NCI-H1417 (cell line): ENCODE results near the gene PLA2G4D.
A peak's percentile ranks its signal among the peaks of the same experiment; 100 is the strongest.

Experiments
- DNase-seq, 3 experiments: peaks; one replicate each; lab custom pipeline; 2025; lab: John Stamatoyannopoulos, UW

The PLA2G4D gene, protein sequence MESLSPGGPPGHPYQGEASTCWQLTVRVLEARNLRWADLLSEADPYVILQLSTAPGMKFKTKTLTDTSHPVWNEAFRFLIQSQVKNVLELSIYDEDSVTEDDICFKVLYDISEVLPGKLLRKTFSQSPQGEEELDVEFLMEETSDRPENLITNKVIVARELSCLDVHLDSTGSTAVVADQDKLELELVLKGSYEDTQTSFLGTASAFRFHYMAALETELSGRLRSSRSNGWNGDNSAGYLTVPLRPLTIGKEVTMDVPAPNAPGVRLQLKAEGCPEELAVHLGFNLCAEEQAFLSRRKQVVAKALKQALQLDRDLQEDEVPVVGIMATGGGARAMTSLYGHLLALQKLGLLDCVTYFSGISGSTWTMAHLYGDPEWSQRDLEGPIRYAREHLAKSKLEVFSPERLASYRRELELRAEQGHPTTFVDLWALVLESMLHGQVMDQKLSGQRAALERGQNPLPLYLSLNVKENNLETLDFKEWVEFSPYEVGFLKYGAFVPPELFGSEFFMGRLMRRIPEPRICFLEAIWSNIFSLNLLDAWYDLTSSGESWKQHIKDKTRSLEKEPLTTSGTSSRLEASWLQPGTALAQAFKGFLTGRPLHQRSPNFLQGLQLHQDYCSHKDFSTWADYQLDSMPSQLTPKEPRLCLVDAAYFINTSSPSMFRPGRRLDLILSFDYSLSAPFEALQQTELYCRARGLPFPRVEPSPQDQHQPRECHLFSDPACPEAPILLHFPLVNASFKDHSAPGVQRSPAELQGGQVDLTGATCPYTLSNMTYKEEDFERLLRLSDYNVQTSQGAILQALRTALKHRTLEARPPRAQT

DNA sequence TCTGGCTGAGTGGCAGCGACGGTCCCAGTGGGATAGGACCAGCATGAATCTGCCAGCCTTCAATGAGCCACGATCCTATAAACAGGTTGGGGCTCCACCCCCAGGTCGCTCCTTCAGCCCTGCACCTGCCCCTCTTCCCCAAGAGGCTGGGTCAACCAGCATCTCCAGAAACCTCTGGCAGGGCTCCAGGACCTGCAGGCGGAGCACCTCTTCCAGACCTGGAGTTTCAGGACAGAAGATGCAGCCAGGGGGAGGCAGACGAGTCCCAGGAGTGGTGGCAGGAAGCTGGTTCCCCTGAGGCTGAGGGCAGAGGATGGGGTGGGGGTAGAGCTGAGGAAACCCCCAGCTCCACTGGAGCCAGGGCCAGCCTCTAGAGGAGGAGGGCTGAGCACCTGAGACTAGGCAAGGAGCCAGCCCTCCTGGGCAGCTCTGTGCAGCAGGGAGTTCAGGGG, at the start of gene PLA2G4D:
Gene PLA2G4D, minus strand, starts transcription at position 51 of the 452 bp plus-strand sequence. CDS start 103 bp downstream, outside the sequence.
- DNase-seq, result peak; percentile 41 to 86 (median 66)

- DNase-seq, result no peak
Observed at GRCh38 chr15:42143356-42143755, 49.0 kb upstream of the PLA2G4D start.

DNA sequence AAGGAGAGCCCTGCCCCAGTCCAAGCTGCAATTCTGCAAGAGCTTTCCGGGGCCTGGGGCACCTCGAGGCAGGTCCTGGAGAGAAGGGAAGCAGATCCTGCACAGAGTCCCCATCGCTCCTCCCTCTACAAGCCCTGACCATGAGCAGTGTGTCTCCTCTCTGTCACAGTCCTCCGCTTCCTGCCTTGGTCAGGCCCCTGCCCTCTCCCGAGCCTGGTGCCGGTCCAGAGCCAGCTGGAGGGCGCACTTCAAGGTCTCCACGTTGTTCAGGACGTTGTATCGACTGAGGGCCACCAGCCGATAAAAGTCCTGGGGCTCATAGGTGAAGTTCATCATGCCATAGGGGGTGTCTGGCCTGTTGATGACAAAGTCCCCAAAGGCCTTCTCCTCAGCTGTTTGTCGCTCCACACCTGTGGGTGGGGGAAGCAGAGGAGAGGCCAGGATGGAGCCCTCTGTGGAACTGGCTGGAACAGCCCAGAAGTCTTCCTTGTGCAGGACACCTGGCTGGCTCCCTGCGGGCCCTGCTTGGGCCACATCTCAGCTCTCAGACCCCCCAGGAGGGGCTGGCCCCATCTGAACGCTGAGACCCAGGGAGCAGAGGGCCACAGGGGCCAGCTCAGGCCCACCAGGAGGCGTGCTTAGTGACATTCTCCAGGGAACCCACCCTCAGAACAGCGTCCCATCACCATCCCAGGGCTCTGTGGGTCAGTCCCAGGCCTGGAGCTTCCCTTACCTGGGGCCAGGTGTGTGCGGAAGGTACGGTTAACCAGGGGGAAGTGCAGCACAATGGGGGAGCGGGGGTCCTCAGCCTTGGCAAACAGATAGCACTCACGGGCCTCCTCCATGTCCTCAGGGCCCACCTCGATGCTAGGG, 47.7 kb upstream of the PLA2G4D start:
- DNase-seq, result no peak

DNA sequence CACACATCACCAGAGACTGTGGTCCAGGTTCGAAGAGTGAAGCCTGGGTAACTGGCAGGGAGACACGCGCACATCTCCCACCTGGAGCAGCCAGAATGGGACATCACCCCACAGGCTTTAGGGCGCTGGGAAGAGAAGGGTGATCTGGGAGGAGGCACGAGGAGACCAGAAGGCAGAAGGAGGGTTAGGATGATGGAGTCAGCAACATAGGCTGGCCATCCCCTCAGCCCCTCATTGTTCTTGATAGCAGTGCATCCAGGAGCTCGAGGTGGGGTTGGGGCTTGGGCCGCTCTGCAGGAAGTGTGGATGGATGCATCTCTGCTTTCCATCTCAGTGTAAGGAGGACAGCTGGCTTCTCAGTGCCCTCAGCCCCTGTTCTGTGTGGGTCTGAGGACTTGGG, 46.9 kb upstream of the PLA2G4D start:
- DNase-seq, result no peak

GRCh38 chr15:42140383-42141070, 46.2 kb upstream of the PLA2G4D start:
- no peak for DNase-seq

- DNase-seq, result no peak
Observed at GRCh38 chr15:42139596-42139995, 45.2 kb upstream of the PLA2G4D start.

- DNase-seq, result peak in 1 of 3 experiments; percentile 3
Observed at GRCh38 chr15:42138968-42139386, 44.6 kb upstream of the PLA2G4D start.

- no peak for DNase-seq
Observed at GRCh38 chr15:42138411-42138810, 44.0 kb upstream of the PLA2G4D start.

- DNase-seq, result peak; percentile 30 to 74 (median 40)
Observed at GRCh38 chr15:42137461-42138261, 43.3 kb upstream of the PLA2G4D start.

DNA sequence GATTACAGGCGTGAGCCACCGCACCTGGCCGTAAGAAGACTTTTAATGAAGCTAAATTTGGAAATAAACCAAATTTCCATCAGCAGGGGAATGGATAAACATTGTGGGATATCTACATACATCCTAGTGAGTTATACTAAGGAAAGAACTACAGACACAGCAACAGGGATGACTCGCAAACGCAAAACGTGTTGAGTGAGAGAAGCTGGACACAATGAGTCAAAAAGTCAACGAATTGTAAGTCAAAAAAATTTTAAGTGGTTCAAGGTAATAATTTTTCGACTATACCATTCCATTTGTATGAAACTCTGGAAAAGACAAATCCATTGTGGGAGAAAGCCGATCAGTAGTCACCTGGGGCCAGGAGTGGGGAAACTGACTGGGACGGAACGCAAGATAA, 42.2 kb upstream of the PLA2G4D start:
- DNase-seq, result no peak

GRCh38 chr15:42135351-42135750, 41.0 kb upstream of the PLA2G4D start:
- DNase-seq, result no peak

GRCh38 chr15:42134617-42135245, 40.4 kb upstream of the PLA2G4D start:
- no peak for DNase-seq

DNA sequence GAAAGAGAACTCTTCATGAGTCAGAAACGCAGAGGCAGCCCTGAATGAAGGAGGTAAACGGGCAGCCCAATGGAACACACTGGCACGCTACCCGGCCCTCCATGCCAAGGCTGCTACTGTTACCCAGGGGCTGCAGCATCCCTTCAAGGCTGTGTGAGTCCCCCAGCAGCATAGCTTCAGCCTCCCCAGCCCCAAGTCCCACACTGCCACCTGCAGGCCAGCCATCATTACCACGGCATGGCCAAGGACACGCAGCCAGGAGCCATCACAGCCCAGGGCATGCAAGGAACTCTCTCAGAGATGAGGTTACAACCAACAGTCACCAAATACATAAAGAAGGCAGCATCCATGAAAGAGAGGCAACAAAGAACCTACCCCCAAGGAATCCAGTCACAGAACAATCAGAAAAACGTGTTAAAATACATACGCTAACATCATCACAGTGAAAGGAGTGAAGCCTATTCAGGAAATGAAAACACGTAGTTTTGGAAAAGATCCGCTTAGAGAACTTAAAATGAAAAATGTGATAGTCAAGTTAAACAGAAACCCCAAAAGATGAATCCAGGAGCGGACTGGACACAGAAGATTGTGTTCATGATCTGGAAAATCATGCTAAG, 39.6 kb upstream of the PLA2G4D start:
- DNase-seq, result peak; percentile 6 to 74 (median 42)

GRCh38 chr15:42133356-42133755, 39.0 kb upstream of the PLA2G4D start:
- no peak for DNase-seq

GRCh38 chr15:42131826-42132806, 37.8 kb upstream of the PLA2G4D start:
- peak; percentile 38 to 84 (median 77) for DNase-seq

- DNase-seq, result no peak
Observed at GRCh38 chr15:42131006-42131405, 36.6 kb upstream of the PLA2G4D start.

DNA sequence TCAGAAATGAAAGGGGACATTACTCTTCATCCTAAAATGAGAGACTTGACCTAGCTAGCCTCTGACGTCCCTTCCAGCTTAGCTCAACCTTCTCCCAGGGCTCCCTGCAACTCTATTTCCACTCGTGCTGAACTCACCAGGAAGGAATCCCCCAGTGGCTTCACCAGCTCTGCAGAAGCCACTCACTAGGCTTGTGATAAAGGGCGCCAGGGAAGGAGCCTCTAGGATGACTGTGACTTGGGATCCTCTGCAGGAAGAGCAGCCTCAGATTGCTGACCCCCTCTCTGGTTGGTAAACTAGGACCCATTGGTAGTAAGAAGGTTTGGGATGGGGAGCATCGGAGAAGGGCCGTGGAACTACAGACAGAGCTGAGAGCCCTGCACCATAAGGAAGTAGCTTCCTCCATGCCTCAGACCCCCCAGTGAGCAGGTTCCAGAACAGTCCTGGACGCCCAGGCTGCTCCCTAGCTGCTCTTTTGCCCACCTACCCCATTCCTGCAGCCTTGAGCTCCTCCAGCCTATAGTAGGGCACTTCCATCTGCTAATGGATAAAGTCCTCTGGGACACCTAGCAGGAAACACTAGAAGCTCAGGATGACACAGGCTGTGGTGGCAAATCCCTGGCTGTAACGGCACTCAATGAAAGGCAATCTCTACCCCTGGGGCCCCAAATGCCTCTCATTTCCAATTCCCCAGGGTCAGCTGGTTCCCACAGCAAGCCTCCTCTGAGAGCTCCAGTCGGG, 36.1 kb upstream of the PLA2G4D start:
- DNase-seq, result no peak

DNA sequence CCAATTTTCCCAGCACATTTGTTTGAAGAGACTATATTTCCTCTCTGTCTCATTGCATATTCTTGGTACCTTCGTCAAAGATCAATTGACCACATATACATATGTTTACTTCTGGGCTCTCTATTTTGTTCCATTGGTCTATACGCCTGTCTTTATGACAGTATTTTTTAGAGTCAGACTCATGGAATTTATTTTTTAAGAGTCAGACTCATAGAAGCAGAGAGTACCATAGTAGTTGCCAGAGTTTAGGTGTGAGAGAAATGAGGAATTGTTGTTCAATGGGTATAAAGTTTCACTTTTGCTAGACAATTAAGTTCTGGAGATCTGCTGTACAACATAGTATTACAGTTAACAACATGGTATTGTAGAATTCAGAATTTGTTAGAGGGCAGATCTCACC, 35.0 kb upstream of the PLA2G4D start:
- DNase-seq, result no peak
